GM13976 (cell line): Measurements from ENCODE around the gene IDS.
"Not testable (repeated sequence)": the region's sequence is repeated elsewhere in the genome, so short reads cannot be mapped to it uniquely, and the experiment has no call there.

Source experiments
- DNase-seq: peaks from one replicate; pipeline ENCODE4 v3.0.0; 2012; ENCODE audit warnings: low spot score
- in situ Hi-C: fragments of 300-500 bp; cut with MboI; formaldehyde crosslinking; loops from one replicate; pipeline ENCODE4 v1.12.0; 2022; ENCODE audit warnings: low sequenced_read_pairs, mixed read lengths, inconsistent platforms; ENCODE audit not compliant: unreplicated experiment
- TF ChIP-seq, protein P1 (sequence below): IDR thresholded peaks from 2 replicates; pipeline ENCODE4 v1.5.1; 2012; ENCODE audit warnings: borderline replicate concordance, mild to moderate bottlenecking; ENCODE audit not compliant: insufficient read depth; ENCODE audit errors: extremely low read depth, missing control alignments, control extremely low read depth

Gene IDS

DNA sequence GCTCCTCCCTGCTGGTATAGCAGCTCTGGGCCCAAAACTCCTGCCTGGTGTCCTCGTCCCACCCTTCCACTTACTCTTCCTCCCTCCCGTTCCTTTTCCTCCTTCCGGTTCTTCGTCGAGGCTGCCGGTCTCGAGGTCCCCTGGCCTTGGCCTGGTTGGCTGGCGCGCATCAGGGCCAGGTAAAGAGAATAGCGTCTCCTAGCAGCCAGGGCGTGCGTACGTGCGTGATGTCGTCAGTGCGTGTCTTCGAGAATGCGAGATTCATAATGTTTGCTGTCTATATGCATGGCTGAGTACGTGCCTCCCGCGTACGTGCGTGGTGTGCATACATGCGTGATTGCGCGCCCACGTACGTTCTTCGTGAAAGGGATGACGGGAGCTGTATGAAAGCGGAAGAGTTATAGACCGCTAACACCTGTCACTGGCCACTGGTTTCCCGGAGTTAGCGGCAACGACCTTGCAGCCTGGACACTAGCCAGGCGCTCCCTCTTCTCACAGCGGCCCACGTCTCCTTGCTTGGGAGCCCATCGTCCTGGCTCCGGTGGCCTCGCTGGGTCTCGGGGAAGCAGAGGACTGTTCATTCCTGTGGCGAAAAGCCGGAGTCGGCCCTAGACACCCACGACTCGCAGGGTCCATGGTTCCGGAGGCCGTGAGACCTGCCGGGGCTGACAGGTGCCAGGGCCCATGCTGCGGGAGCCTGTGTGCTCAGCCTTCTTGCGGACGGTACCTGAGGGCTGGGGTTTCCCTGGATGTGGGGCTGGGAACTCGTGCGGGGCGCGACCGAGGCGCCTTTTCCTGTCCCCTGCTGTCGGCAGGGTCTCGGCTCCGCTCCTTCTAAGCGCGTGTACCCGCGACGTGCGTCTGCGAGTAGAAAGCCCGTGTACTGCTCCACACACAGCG is 35.8 kb upstream of the IDS start, which contains the start of gene EOLA1:
EOLA1 (plus strand) TSS at position 392 of the 900 bp plus-strand sequence. CDS start 4,619 bp downstream, outside the sequence.
- DNase-seq: peak; percentile 74
- in situ Hi-C loops: no loop called here
- TF ChIP-seq, protein P1, sequence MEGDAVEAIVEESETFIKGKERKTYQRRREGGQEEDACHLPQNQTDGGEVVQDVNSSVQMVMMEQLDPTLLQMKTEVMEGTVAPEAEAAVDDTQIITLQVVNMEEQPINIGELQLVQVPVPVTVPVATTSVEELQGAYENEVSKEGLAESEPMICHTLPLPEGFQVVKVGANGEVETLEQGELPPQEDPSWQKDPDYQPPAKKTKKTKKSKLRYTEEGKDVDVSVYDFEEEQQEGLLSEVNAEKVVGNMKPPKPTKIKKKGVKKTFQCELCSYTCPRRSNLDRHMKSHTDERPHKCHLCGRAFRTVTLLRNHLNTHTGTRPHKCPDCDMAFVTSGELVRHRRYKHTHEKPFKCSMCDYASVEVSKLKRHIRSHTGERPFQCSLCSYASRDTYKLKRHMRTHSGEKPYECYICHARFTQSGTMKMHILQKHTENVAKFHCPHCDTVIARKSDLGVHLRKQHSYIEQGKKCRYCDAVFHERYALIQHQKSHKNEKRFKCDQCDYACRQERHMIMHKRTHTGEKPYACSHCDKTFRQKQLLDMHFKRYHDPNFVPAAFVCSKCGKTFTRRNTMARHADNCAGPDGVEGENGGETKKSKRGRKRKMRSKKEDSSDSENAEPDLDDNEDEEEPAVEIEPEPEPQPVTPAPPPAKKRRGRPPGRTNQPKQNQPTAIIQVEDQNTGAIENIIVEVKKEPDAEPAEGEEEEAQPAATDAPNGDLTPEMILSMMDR: no peak

DNA sequence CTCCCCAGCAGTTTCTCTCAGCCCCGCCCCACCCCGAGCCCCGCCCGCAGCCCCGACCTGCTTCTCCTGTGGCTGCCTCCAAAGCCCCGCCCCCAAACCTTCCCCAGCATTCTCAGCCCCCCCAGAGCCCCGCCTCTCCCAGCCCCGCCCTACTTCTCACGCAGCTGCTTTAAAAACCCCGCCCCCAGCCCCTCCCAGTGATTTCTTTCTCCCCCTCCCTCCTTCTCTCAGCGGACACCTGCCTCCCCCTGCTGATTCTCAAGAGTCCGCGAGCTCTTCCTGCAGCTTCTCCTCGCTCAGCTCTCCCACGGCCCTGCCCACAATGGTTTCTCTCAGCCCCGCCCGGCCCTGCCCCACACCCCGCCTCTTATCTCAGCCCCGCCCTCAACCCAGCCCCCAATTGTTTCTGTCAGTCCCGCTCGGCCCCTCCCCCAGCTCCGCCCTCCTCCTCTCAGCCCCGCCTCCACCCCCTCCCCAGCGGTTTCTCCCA is 35.1 kb upstream of the IDS start:
- TF ChIP-seq, protein P1: no peak
- DNase-seq: peak; percentile 88
- in situ Hi-C loops: no loop called here

DNA sequence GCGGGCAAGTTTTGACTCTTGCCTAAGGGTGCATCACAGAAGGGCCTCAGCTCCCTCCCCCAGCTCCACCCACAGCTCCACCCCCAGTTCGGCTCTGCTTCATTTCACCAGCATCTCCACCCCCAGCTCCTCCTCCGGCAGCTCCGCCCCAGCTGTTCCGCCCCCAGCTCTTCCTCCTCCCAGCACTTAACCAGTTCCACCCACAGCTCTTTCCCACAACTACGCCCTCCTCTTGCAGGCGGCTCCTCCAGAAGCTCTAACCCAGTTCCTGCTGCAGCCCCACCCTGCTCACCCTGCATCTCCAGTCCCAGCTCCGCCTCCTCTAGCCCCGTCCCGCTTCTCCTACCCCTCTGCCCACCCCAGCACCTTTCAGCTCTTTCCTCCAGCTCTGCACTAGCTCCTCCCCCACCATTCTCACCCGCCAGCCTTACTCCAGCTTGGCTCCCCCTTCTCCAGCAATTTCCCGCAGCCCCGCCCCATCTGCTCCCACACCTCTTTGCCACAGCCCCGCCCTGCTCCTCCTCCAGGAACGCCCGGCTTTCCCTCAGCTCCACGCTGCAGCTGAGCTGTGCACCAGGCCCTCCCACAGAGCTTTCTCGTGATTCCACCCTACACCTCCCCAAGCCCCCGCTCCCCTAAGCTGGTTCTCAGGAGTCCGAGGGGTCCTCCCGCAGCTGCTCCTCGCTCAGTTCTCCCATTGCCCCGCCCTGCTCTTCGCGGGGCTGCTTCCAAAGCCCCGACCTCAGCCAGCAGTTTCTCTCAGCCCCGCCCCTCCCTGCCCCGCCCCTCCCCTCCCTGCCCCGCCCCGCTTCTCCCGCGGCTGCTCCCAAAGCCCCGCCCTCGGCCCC is 34.4 kb upstream of the IDS start:
- TF ChIP-seq, protein P1: no peak
- peak; percentile 80 for DNase-seq
- in situ Hi-C loops: no loop called here

DNA sequence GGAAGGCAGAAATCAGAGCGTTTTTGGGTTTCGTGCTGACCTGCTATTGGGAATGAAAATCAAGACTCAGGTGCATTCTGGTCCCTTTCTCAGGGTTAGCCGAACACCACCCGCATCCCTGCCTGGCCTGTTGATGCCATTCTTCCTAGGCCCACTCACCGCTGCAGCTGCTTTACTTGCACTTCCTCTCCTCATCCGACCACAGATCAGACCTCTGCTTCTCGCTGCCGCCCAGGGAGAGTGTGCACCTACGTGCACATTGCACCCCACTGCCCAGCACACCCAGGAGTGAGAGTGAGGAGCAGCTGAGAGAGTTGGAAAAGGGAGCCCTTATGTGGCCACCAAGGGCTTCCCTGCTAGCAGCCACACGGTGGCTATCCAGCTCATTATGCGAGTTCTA is 32.4 kb upstream of the IDS start:
- DNase-seq, in situ Hi-C loops: not testable (repeated sequence)

DNA sequence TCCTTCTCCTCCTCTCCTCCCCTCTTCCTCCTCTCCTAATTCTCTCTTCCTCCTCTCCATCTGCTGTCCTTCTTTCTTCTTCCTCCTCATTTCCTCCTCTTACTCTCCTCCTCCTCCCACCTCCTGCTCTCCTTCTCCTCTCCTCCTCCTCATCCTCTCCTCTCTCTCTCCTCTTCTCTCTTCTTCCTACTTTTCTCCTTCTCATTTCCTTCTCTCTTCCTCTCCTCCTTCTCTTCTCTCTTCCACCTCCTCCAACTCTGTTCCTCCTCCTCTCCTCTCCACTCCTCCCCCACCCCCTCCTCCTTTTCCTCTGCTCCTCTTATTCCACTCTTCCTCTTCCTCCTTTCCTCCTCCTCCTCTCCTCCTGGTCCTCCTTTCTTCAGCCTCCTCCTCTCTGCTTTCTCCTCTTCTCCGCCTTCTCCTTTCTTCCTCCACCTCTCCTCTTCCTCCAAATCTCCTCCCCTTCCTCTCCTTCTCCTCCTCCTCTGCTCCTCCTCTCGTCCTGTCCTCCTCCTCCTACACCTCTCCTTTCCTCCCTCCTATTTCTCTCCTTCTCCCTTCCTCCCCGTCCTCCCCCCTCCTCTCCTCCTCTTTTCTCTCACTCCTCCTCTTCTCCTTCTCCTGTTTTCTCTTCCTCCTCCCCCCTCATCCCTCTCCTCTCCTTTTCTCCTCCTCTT is 30.0 kb upstream of the IDS start:
- in situ Hi-C loops: not testable (repeated sequence)

DNA sequence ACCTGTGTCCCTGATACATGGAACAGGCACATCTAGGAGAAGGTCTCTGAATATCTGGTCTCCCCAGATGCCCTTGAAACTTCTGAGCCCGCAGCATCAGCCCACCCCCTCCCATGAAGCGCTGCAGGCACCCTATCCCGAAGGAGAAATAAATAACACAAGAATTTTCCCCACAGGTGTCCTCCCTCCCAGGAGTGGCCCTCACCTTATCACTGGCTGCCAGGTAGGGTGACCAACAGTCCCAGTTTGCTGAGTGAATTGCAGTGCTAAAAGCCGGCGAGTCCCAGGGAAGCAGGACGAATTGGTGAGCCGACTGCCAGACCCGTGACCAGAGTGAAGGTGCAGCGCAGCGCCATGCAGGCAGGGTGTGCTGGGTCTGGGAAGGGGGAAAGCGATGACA is 28.9 kb upstream of the IDS start:
- in situ Hi-C loops, DNase-seq: not testable (repeated sequence)

More for the DNA sequence above, 30.0 kb upstream of the IDS start:
- not testable (repeated sequence) for DNase-seq

DNA sequence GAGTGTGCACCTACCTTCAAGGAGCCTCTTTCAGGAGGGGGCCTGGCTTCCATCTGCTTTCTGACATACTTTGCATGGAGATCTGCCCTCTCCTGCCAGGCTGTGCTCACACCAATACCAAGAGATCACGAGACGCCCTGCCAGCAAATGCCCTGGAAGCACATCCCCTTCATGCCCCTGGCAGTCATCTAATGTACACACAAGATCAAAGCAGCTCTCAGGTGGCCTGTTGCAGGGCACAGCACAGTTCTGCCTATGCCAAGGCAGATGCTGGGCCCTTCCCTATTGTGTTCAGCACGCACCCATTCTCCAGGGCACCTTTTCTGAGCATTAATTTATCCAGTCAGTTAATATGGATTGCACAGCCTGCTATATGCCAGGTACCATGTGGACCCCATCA is 27.8 kb upstream of the IDS start:
- in situ Hi-C loops: not testable (repeated sequence)

DNA sequence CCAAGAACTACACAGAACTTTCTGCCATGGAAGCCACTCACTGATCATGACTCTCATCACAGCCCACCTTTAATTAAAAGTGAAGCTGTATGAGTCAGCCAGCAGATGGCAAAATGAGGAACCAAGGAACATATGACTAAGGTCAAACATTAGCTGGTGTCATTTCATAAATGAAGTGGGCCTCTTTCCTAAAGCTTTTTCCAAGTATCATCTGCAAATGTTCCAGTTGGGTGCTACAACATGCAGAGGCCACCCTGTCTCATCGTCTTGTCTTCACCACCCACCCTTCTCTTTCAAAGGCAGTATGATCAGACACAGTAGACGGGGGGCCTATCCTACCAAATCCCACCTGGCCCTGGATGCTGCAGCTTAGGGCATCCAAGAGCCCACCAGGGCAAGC is 26.5 kb upstream of the IDS start:
- DNase-seq: peak; percentile 31
- TF ChIP-seq, protein P1: no peak
- in situ Hi-C loops: no loop called here

More for the DNA sequence above, 27.8 kb upstream of the IDS start:
- not testable (repeated sequence) for DNase-seq
